Erythroblast (primary cell): ENCODE measurements around the gene PPP2R1A.

ENCODE experiments used
- GATA1 ChIP-seq: IDR thresholded peaks from 2 replicates; pipeline ENCODE4 v1.6.1; 2011; ENCODE audit warnings: low read depth, mild to moderate bottlenecking, control low read depth, low read length, moderate library complexity
- POLR2A ChIP-seq: IDR thresholded peaks from 2 replicates; pipeline ENCODE4 v1.6.1; 2011; ENCODE audit warnings: mild to moderate bottlenecking, low read length

- TF ChIP-seq POLR2A: no peak
- no peak for TF ChIP-seq GATA1
Observed at GRCh38 chr19:52212572-52213255, 22.9 kb downstream of the PPP2R1A start.
